ENCODE data around the gene RPS15. TPM values are rescaled to one million over a fixed set of nuclear protein-coding genes. Genes with fewer than 3 reads are reported as not detected.

Gene RPS15
- total and polyA plus RNA-seq, 9 of the 15 experiments (the other 6 are each of a cell fraction or from before 2014, with no cell fraction given): 605 to 2,791 (median 957) TPM

DNA sequence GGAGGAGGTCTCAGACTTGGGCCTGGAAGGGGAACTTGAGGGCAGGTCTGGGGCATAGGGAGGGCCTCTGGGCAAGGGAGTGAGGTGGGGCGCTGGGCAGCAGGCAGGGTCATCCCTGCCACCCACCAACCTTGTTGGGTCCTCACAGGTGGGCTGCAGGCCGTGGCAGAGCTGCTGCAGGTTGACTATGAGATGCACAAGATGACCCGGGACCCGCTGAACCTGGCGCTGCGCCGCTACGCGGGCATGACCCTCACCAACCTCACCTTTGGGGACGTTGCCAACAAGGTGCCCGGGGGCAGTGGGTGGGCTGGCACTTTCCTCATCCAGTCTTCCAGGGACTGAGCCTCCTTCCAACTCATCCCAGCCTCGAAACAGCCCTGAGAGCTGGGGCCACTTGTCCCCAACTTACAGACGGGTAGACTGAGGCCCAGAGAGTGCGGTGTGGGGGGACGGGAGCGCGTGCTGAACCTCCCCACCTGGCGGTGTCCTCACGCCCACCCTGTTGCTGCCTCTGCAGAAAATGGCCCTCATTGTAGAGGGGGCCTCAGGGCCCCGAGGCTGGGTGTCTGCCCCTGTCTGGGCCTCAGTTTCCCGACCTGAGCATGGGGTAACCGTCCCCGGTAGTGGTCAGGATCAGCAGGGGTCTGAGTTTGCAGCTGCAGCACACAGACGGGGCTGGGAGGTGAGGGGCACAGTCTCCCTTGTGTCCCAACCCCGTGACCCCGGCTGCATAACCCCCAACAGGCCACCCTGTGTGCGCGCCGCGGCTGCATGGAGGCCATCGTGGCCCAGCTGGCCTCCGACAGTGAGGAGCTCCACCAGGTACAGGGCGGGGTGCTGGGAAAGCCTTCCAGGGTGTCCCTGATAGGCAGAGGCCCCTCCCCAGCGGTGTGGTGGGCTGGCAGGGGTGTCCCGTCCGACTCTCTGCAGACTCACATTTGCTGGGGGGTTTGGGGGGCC lies 22.1 kb downstream of the RPS15 start:
- Histone ChIP-seq H2AFZ (ENCODE audit: low read depth, low read length) (no peak overlapping the region), H3K79me2 (ENCODE audit: control insufficient read depth, insufficient read depth, low read length) (no peaks in the 10 kb centered on the region), H3K9ac (ENCODE audit: insufficient read depth in 1 of 2, low read depth in 2 of 2, low read length in 2 of 2) (no peak overlapping the region), H4K20me1 (replicated peaks; ENCODE audit: control insufficient read depth, insufficient read depth, low read length) (peaks cover 25% of the 10 kb centered on the region), H3K4me2 (ENCODE audit: insufficient read depth, low read length) (no peak overlapping the region), H3K36me3 (ENCODE audit: control insufficient read depth, insufficient read depth, low read length) (peaks cover 6% of the 10 kb centered on the region; the same call in 1 of the 3 replicates), H3K4me1 (replicated peaks in 1 of 2; ENCODE audit: control insufficient read depth in 2 of 2, insufficient read depth in 2 of 2, low read length in 2 of 2) (peaks cover 5 to 51% of the 10 kb centered on the region in 2 experiments; a peak in 4 of 5 replicates), H3K9me3 (replicated peaks; ENCODE audit: control insufficient read depth, insufficient read depth, low read depth, low read length) (no peaks in the 10 kb centered on the region), H3K9me1 (ENCODE audit: control insufficient read depth, insufficient read depth, low read length) (peaks cover 4% of the 10 kb centered on the region), H3K27me3 (ENCODE audit: control insufficient read depth in 2 of 2, insufficient read depth in 2 of 2, low read length in 2 of 2) (no peaks in the 10 kb centered on the region), H3K27ac (ENCODE audit: extremely low read depth, low read depth, low read length) (no peak overlapping the region), H3K4me3 (no peak overlapping the region)
- CTCF ChIA-PET (ENCODE audit: low intra/inter-chr PET ratio): no interaction called here
- no TSS peak for BruUV-seq (replicated peaks)
- ATAC-seq (no peak), DNase-seq (ENCODE audit: extremely low read depth in 1 of 4, low spot score in 3 of 4) (no peak), FAIRE-seq (no peak)
- 85% methylated on average over 28 of the region's 36 CpGs for WGBS (ENCODE audit: insufficient coverage, low coverage, missing lambda C conversion rate)
- intact Hi-C loops (cut with micrococcal nuclease) (no loop called here), in situ Hi-C loops (cut with MboI) (no loop called here)
- POLR2A ChIA-PET: interaction anchor here (1.4 kb wide), 1 partner anchor 14 kb away, joined by 4 read pairs; no protein-coding TSS in a partner anchor
- TF ChIP-seq CSDE1 (IDR thresholded peaks at IDR 0.05) (no peak), CBX1 (IDR thresholded peaks at IDR 0.05; ENCODE audit: low read depth) (peak; percentile 49; the same call in 1 of the 2 replicates), HDAC3 (IDR thresholded peaks at IDR 0.05; ENCODE audit: borderline replicate concordance, partially characterized antibody) (no peak), SIN3B (IDR thresholded peaks at IDR 0.05; ENCODE audit: low read depth) (no peak), KAT7 (CRISPR knock-in tag; IDR thresholded peaks at IDR 0.05; ENCODE audit: borderline replicate concordance) (no peak), RBFOX2 (IDR thresholded peaks at IDR 0.05; ENCODE audit: low read depth, low read length) (peak; percentile 36; the same call in 1 of the 2 replicates), ZNF143 (CRISPR knock-in tag; IDR thresholded peaks at IDR 0.05) (no peak)
- TF ChIP-seq, protein P1, sequence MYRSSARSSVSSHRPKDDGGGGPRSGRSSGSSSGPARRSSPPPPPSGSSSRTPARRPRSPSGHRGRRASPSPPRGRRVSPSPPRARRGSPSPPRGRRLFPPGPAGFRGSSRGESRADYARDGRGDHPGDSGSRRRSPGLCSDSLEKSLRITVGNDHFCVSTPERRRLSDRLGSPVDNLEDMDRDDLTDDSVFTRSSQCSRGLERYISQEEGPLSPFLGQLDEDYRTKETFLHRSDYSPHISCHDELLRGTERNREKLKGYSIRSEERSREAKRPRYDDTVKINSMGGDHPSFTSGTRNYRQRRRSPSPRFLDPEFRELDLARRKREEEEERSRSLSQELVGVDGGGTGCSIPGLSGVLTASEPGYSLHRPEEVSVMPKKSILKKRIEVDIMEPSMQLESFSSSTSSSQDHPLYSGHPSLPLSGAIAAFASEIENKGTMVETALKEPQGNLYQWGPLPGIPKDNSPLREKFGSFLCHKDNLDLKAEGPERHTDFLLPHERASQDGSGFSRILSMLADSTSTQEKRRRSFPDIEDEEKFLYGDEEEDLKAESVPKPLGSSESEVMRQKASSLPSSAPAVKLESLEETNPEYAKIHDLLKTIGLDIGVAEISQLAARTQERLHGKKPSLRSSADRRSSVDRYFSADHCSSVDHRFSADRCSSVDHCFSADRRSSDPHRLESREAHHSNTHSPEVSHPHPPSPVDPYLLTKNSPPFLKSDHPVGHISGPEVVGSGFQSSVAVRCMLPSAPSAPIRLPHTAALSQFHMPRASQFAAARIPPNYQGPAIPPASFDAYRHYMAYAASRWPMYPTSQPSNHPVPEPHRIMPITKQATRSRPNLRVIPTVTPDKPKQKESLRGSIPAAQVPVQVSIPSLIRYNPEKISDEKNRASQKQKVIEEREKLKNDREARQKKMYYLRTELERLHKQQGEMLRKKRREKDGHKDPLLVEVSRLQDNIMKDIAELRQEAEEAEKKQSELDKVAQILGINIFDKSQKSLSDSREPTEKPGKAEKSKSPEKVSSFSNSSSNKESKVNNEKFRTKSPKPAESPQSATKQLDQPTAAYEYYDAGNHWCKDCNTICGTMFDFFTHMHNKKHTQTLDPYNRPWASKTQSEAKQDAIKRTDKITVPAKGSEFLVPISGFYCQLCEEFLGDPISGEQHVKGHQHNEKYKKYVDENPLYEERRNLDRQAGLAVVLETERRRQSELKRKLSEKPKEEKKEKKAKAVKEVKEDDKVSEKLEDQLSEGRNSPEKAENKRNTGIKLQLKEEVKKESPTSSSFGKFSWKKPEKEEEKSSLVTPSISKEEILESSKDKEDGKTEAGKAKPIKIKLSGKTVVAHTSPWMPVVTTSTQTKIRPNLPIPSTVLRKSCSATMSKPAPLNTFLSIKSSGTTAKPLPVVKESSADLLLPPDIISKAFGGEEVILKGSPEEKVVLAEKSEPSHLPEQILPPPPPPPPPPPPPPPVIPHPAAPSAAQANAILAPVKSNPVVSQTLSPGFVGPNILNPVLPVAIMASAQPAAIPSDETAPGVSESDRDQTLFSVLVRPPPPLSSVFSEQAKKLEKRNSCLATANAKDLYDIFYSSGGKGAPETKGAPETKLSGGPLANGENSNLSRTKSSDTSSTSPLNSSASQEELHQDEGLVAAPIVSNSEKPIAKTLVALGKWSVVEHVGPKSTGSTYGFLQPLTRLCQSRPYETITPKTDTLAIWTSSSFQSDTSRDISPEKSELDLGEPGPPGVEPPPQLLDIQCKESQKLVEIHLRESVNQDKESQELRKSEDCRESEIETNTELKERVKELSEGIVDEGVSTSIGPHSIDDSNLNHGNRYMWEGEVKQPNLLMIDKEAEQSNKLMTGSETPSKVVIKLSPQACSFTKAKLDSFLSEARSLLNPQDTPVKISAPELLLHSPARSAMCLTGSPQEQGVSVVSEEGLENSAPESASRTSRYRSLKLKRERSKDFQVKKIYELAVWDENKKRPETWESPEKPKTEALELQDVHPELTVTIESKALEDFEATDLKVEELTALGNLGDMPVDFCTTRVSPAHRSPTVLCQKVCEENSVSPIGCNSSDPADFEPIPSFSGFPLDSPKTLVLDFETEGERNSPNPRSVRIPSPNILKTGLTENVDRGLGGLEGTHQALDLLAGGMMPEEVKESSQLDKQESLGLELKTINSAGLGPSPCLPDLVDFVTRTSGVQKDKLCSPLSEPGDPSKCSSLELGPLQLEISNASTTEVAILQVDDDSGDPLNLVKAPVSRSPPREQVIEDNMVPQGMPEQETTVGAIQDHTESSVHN (IDR thresholded peaks at IDR 0.05; ENCODE audit: borderline replicate concordance in 1 of 2, low read depth in 1 of 2): no peak
- TF ChIP-seq, protein P2, sequence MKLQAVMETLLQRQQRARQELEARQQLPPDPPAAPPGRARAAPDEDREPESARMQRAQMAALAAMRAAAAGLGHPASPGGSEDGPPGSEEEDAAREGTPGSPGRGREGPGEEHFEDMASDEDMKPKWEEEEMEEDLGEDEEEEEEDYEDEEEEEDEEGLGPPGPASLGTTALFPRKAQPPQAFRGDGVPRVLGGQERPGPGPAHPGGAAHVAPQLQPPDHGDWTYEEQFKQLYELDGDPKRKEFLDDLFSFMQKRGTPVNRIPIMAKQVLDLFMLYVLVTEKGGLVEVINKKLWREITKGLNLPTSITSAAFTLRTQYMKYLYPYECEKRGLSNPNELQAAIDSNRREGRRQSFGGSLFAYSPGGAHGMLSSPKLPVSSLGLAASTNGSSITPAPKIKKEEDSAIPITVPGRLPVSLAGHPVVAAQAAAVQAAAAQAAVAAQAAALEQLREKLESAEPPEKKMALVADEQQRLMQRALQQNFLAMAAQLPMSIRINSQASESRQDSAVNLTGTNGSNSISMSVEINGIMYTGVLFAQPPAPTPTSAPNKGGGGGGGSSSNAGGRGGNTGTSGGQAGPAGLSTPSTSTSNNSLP (IDR thresholded peaks at IDR 0.05; ENCODE audit: borderline replicate concordance, low read depth, low read length): no peak

All from K562 (cell line).